ENCODE measurements around the gene GLI1. TPM values are rescaled to one million over a fixed set of nuclear protein-coding genes. Genes with fewer than 3 reads are reported as not detected.

GLI1 gene
- total RNA-seq, 1 donor from 2014 or later: 5.2 TPM

DNA sequence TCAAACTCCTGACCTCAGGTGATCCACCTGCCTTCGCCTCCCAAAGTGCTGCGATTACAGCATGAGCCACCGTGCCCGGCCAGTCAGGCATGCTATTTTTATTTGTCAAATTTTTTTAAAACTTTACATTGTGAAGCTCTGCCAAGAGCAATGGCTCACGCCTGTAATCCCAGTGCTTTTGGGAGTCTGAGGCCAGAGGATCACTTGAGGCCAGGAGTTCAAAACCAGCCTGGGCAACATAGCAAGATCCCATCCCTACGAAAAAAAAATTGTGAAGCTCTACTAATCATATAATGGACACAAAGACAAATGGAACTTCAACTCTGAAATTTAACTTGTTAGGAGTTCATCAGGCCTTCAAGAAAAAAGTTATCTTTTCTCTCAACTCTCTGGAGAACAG, 30.6 kb upstream of the GLI1 start:
- Histone ChIP-seq H3K36me3 (ENCODE audit: control insufficient read depth in 3 of 3, insufficient read depth in 3 of 3, low read length in 3 of 3) (peaks cover 0 to 3% (median 2%) of the 10 kb centered on the region in 3 donors), H3K4me1 (ENCODE audit: control insufficient read depth in 3 of 3, insufficient read depth in 3 of 3, low read length in 3 of 3) (peaks cover 8 to 9% (median 9%) of the 10 kb centered on the region in 3 donors), H3K9me3 (ENCODE audit: control insufficient read depth in 3 of 3, low read length in 3 of 3) (no peaks in the 10 kb centered on the region), H3K27me3 (ENCODE audit: control insufficient read depth in 3 of 3, insufficient read depth in 3 of 3, low read length in 3 of 3) (no peaks in the 10 kb centered on the region), H3K9ac (ENCODE audit: low read depth in 1 of 3, low read length in 3 of 3) (peak overlapping the region in 1 of 3 donors; percentile 77), H3K4me3 (ENCODE audit: low read length in 3 of 3) (no peak overlapping the region), H3K27ac (ENCODE audit: low read depth, low read length) (peak overlapping the region; percentile 87)

- peak overlapping the region; percentile 87 for H3K27ac ChIP-seq (ENCODE audit: low read depth, low read length)
- peak overlapping the region; percentile 65 to 85 (median 79) for H3K4me3 ChIP-seq (ENCODE audit: low read length in 3 of 3)
- H3K4me1 ChIP-seq (ENCODE audit: control insufficient read depth in 3 of 3, insufficient read depth in 3 of 3, low read length in 3 of 3): peaks cover 8 to 9% (median 9%) of the 10 kb centered on the region in 3 donors
- H3K9ac ChIP-seq (ENCODE audit: low read depth in 1 of 3, low read length in 3 of 3): peak overlapping the region; percentile 70 to 91 (median 77)
- H3K27me3 ChIP-seq (ENCODE audit: control insufficient read depth in 3 of 3, insufficient read depth in 3 of 3, low read length in 3 of 3): no peaks in the 10 kb centered on the region
- peaks cover 0 to 3% (median 2%) of the 10 kb centered on the region in 3 donors for H3K36me3 ChIP-seq (ENCODE audit: control insufficient read depth in 3 of 3, insufficient read depth in 3 of 3, low read length in 3 of 3)
- H3K9me3 ChIP-seq (ENCODE audit: control insufficient read depth in 3 of 3, low read length in 3 of 3): no peaks in the 10 kb centered on the region
Measured at GRCh38 chr12:57429473-57430111, 30.0 kb upstream of the GLI1 start.

- Histone ChIP-seq H3K27ac (ENCODE audit: low read depth, low read length) (peak overlapping the region; percentile 87), H3K4me1 (ENCODE audit: control insufficient read depth in 3 of 3, insufficient read depth in 3 of 3, low read length in 3 of 3) (peaks cover 8 to 9% (median 9%) of the 10 kb centered on the region in 3 donors), H3K9me3 (ENCODE audit: control insufficient read depth in 3 of 3, low read length in 3 of 3) (no peaks in the 10 kb centered on the region), H3K4me3 (ENCODE audit: low read length in 3 of 3) (peak overlapping the region; percentile 69 to 85 (median 79)), H3K27me3 (ENCODE audit: control insufficient read depth in 3 of 3, insufficient read depth in 3 of 3, low read length in 3 of 3) (no peaks in the 10 kb centered on the region), H3K36me3 (ENCODE audit: control insufficient read depth in 3 of 3, insufficient read depth in 3 of 3, low read length in 3 of 3) (peaks cover 0 to 3% (median 2%) of the 10 kb centered on the region in 3 donors), H3K9ac (ENCODE audit: low read depth in 1 of 3, low read length in 3 of 3) (peak overlapping the region; percentile 77 to 91 (median 84))
Measured at GRCh38 chr12:57430112-57430930, 29.3 kb upstream of the GLI1 start.

DNA sequence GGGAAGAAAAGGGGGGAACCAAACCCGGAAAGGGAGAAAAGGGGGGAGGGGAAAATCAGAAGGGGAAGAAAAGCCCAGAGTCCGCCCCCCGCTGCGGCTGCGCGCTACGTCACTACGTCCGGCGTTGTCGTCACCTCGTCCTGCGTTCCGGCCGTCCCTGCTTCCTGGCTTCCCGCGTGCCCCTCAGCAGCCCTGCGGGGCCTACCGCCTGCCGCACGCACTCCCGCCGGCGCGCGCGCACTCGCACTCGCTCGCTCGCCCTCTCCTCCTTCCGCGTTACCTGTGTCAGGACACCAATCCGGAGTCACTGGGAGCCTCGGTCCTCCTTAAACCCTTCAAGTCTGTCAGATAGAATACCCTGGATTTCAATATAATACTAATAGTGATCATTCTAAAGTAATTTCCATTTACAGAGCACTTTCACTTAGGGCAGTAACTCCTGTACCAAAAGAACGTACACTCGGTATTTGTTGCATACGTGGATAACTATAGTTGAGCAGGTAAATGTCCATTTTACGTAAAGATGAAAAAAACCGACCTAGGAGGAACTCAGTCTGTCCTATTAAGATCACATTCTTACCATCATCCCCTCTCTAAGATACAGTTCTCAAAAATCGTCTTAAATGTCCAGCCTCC, 28.5 kb upstream of the GLI1 start, which contains the start of gene R3HDM2:
TSS of gene R3HDM2 (minus strand) at position 113 of the 636 bp plus-strand sequence. CDS start 120,615 bp downstream, outside the sequence.
- Histone ChIP-seq H3K4me3 (ENCODE audit: low read length in 3 of 3) (peak within 1 kb of the TSS; percentile 69 to 85 (median 79)), H3K9ac (ENCODE audit: low read depth in 1 of 3, low read length in 3 of 3) (peak within 1 kb of the TSS; percentile 77 to 95 (median 84)), H3K27ac (ENCODE audit: low read depth, low read length) (peak within 1 kb of the TSS; percentile 87), H3K36me3 (ENCODE audit: control insufficient read depth in 3 of 3, insufficient read depth in 3 of 3, low read length in 3 of 3) (no peaks in the 10 kb centered on the region), H3K4me1 (ENCODE audit: control insufficient read depth in 3 of 3, insufficient read depth in 3 of 3, low read length in 3 of 3) (peaks cover 8 to 9% (median 9%) of the 10 kb centered on the region in 3 donors), H3K27me3 (ENCODE audit: control insufficient read depth in 3 of 3, insufficient read depth in 3 of 3, low read length in 3 of 3) (no peaks in the 10 kb centered on the region), H3K9me3 (ENCODE audit: control insufficient read depth in 3 of 3, low read length in 3 of 3) (no peaks in the 10 kb centered on the region)

- no peaks in the 10 kb centered on the region for H3K36me3 ChIP-seq (ENCODE audit: control insufficient read depth in 3 of 3, insufficient read depth in 3 of 3, low read length in 3 of 3)
- no peaks in the 10 kb centered on the region for H3K9me3 ChIP-seq (ENCODE audit: control insufficient read depth in 3 of 3, low read length in 3 of 3)
- peak overlapping the region; percentile 87 for H3K27ac ChIP-seq (ENCODE audit: low read depth, low read length)
- H3K27me3 ChIP-seq (ENCODE audit: control insufficient read depth in 3 of 3, insufficient read depth in 3 of 3, low read length in 3 of 3): no peaks in the 10 kb centered on the region
- peak overlapping the region; percentile 76 to 95 (median 84) for H3K9ac ChIP-seq (ENCODE audit: low read depth in 1 of 3, low read length in 3 of 3)
- peaks cover 8 to 9% (median 9%) of the 10 kb centered on the region in 3 donors for H3K4me1 ChIP-seq (ENCODE audit: control insufficient read depth in 3 of 3, insufficient read depth in 3 of 3, low read length in 3 of 3)
- H3K4me3 ChIP-seq (ENCODE audit: low read length in 3 of 3): peak overlapping the region in 2 of 3 donors; percentile 69 to 80
Measured at GRCh38 chr12:57431654-57432188, 27.9 kb upstream of the GLI1 start.

DNA sequence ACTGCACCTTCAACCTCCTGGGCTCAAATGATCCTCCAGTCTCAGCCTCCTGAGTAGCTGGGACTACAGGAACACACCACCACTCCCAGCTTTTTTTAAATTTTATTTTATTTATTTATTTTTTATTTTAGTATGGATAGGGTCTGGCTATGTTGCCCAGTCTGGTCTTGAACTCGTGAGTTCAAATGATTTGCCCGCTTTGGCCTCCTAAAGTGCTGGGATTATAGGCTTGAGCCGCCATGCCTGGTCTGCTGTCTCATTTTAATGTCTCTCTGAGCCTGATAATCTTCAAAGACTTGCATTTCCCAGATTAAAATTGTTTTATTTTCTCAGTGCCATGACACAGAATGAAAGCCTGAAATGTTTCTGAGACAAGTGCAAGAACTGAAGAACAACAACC, 26.2 kb upstream of the GLI1 start:
- Histone ChIP-seq H3K27ac (ENCODE audit: low read depth, low read length) (no peak overlapping the region), H3K27me3 (ENCODE audit: control insufficient read depth in 3 of 3, insufficient read depth in 3 of 3, low read length in 3 of 3) (no peaks in the 10 kb centered on the region), H3K9me3 (ENCODE audit: control insufficient read depth in 3 of 3, low read length in 3 of 3) (no peaks in the 10 kb centered on the region), H3K4me3 (ENCODE audit: low read length in 3 of 3) (no peak overlapping the region), H3K4me1 (ENCODE audit: control insufficient read depth in 3 of 3, insufficient read depth in 3 of 3, low read length in 3 of 3) (peaks cover 8 to 9% (median 9%) of the 10 kb centered on the region in 3 donors), H3K36me3 (ENCODE audit: control insufficient read depth in 3 of 3, insufficient read depth in 3 of 3, low read length in 3 of 3) (no peaks in the 10 kb centered on the region), H3K9ac (ENCODE audit: low read depth in 1 of 3, low read length in 3 of 3) (no peak overlapping the region)

GRCh38 chr12:57434517-57435223, 24.9 kb upstream of the GLI1 start, which contains the start of gene INHBC:
Gene INHBC, plus strand, starts transcription at chr12:57434784. Its CDS starts 103 bp downstream, at chr12:57434887.
- Histone ChIP-seq H3K36me3 (ENCODE audit: control insufficient read depth in 3 of 3, insufficient read depth in 3 of 3, low read length in 3 of 3) (no peaks in the 10 kb centered on the region), H3K4me1 (ENCODE audit: control insufficient read depth in 3 of 3, insufficient read depth in 3 of 3, low read length in 3 of 3) (peaks cover 2 to 3% (median 2%) of the 10 kb centered on the region in 3 donors), H3K9me3 (ENCODE audit: control insufficient read depth in 3 of 3, low read length in 3 of 3) (no peaks in the 10 kb centered on the region), H3K9ac (ENCODE audit: low read depth in 1 of 3, low read length in 3 of 3) (no peak within 1 kb of the TSS), H3K4me3 (ENCODE audit: low read length in 3 of 3) (no peak within 1 kb of the TSS), H3K27ac (ENCODE audit: low read depth, low read length) (no peak within 1 kb of the TSS), H3K27me3 (ENCODE audit: control insufficient read depth in 3 of 3, insufficient read depth in 3 of 3, low read length in 3 of 3) (no peaks in the 10 kb centered on the region)

- no peaks in the 10 kb centered on the region for H3K27me3 ChIP-seq (ENCODE audit: control insufficient read depth in 3 of 3, insufficient read depth in 3 of 3, low read length in 3 of 3)
- H3K4me3 ChIP-seq (ENCODE audit: low read length in 3 of 3): no peak overlapping the region
- H3K27ac ChIP-seq (ENCODE audit: low read depth, low read length): no peak overlapping the region
- H3K4me1 ChIP-seq (ENCODE audit: control insufficient read depth in 3 of 3, insufficient read depth in 3 of 3, low read length in 3 of 3): no peaks in the 10 kb centered on the region
- H3K9ac ChIP-seq (ENCODE audit: low read depth in 1 of 3, low read length in 3 of 3): no peak overlapping the region
- H3K36me3 ChIP-seq (ENCODE audit: control insufficient read depth in 3 of 3, insufficient read depth in 3 of 3, low read length in 3 of 3): no peaks in the 10 kb centered on the region
- no peaks in the 10 kb centered on the region for H3K9me3 ChIP-seq (ENCODE audit: control insufficient read depth in 3 of 3, low read length in 3 of 3)
Measured at GRCh38 chr12:57435293-57435692, 24.3 kb upstream of the GLI1 start.

DNA sequence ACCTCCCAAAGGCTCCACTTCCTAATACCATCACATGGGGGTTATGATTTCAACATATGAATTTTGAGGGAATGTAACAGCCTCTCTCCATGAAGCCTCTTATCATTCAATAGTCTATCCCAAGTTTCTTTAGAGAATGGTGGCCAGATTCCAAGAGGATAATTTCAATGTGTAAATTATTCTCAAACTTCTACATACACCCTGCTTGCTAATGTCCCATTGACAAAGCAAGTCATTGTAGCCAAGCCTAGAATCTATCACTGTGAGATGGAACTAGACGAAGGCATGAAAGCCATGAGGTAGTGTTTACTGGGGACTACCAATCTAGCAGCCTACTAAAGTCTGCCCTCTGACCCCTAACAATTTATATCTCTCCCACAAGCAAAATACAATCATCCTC, 21.2 kb upstream of the GLI1 start:
- H3K36me3 ChIP-seq (ENCODE audit: control insufficient read depth in 3 of 3, insufficient read depth in 3 of 3, low read length in 3 of 3): no peaks in the 10 kb centered on the region
- H3K9me3 ChIP-seq (ENCODE audit: control insufficient read depth in 3 of 3, low read length in 3 of 3): no peaks in the 10 kb centered on the region
- H3K27ac ChIP-seq (ENCODE audit: low read depth, low read length): no peak overlapping the region
- no peak overlapping the region for H3K9ac ChIP-seq (ENCODE audit: low read depth in 1 of 3, low read length in 3 of 3)
- no peak overlapping the region for H3K4me3 ChIP-seq (ENCODE audit: low read length in 3 of 3)
- H3K27me3 ChIP-seq (ENCODE audit: control insufficient read depth in 3 of 3, insufficient read depth in 3 of 3, low read length in 3 of 3): no peaks in the 10 kb centered on the region
- no peaks in the 10 kb centered on the region for H3K4me1 ChIP-seq (ENCODE audit: control insufficient read depth in 3 of 3, insufficient read depth in 3 of 3, low read length in 3 of 3)

Measured in skeletal muscle tissue (tissue), 4 donors.